Activated CD4-positive, alpha-beta T cell treated with anti-CD3 and anti-CD28 coated beads, Interleukin-2, amount 10 ng/mL, durations not matched to agents 24 days and 14 days (primary cell): Measurements from ENCODE around the gene DDX56. TPM values are rescaled to one million over a fixed set of nuclear protein-coding genes. Genes with fewer than 3 reads are reported as not detected.

Source experiments
- DNase-seq: peaks from one replicate; pipeline ENCODE4 v3.0.0; 2022
- H3K27ac Mint-ChIP-seq: one replicate; pipeline ENCODE4 v1.8.0; 2022; ENCODE audit warnings: mild to moderate bottlenecking, mixed read lengths
- H3K27me3 Mint-ChIP-seq: one replicate; pipeline ENCODE4 v1.8.0; 2022; ENCODE audit warnings: mixed read lengths
- H3K36me3 Mint-ChIP-seq: one replicate; pipeline ENCODE4 v1.8.0; 2022; ENCODE audit warnings: low read depth, mild to moderate bottlenecking, mixed read lengths
- H3K4me1 Mint-ChIP-seq: one replicate; pipeline ENCODE4 v1.8.0; 2021; ENCODE audit warnings: mixed read lengths
- H3K4me3 Mint-ChIP-seq: one replicate; pipeline ENCODE4 v1.8.0; 2022; ENCODE audit warnings: mild to moderate bottlenecking, moderate library complexity, mixed read lengths
- H3K9me3 Mint-ChIP-seq: one replicate; pipeline ENCODE4 v1.8.0; 2021; ENCODE audit warnings: mixed read lengths
- intact Hi-C: fragments of 100-400 bp; cut with micrococcal nuclease; formaldehyde crosslinking; loops from one replicate; pipeline ENCODE4 v1.15.1; 2023
- total RNA-seq: library from RNA; stranded (reverse); gene quantifications from 2 replicates; pipeline ENCODE4 v1.2.3, GENCODE V29; 2022

Gene DDX56
- total RNA-seq, 1 donor from 2014 or later, result 172 TPM

DNA sequence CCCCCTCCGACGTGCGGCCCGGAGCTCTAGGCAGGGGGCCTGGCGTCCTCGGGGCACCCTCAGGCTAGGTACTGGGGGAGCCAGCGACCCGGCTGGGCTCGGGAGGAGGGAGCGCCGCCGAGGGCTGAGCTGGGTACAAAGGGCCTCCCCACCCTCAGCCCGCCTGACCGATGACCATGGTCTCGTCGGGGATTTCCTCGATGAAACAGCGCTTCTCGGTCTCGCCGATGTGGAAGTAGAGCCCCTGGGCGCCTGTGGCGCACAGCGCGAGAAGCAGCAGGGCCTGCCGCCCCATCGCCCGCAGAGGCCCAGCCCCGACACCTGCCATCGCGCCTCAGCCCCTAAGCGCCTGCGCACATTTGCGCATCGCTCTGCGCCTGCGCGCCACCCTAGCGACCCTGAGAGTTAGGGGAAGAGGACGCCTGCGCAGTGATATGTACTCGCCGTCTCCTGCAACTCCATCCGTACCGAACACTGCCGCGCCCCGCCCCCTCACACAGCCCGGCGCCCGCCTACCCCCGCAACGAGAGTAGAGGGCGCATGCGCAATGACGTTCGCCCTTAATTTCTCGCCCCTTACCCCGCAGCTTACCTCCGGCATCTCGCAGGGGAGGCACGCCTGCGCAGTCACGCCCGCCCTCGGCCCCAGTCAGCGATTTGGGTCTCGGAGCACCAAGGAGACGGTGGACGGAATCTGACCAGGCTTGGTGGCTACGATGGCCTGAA lies 8.3 kb upstream of the DDX56 start, which contains the start of gene TMED4:
TMED4 (minus strand) TSS at position 353 of the 725 bp plus-strand sequence; CDS start at position 328, 25 bp downstream.
- peak within 1 kb of the TSS; percentile 92 for H3K4me3 Mint-ChIP-seq
- peak within 1 kb of the TSS; percentile 92 for H3K27ac Mint-ChIP-seq
- peaks cover 37% of the 10 kb centered on the region for H3K36me3 Mint-ChIP-seq
- peak; percentile 100 for DNase-seq
- intact Hi-C loops, result loop anchor here (1.0 to 5.0 kb wide), 11 partner anchors 8 to 529 kb away; partner anchors contain the start of genes H2AZ2, MYO1G, NUDCD3 and OGDH
- no peaks in the 10 kb centered on the region for H3K9me3 Mint-ChIP-seq
- H3K27me3 Mint-ChIP-seq, result peaks cover 4% of the 10 kb centered on the region
- peaks cover 35% of the 10 kb centered on the region for H3K4me1 Mint-ChIP-seq

GRCh38 chr7:44580945-44581878 lies 7.5 kb upstream of the DDX56 start:
- intact Hi-C loops, result loop anchor here (5.0 kb wide), 2 partner anchors 89 to 499 kb away; partner anchors contain the start of genes NUDCD3 and POLM
- peaks cover 36% of the 10 kb centered on the region for H3K4me1 Mint-ChIP-seq
- H3K27ac Mint-ChIP-seq, result peak overlapping the region; percentile 92
- peaks cover 38% of the 10 kb centered on the region for H3K36me3 Mint-ChIP-seq
- peak; percentile 87 for DNase-seq
- peak overlapping the region; percentile 92 for H3K4me3 Mint-ChIP-seq
- peaks cover 4% of the 10 kb centered on the region for H3K27me3 Mint-ChIP-seq
- no peaks in the 10 kb centered on the region for H3K9me3 Mint-ChIP-seq

DNA sequence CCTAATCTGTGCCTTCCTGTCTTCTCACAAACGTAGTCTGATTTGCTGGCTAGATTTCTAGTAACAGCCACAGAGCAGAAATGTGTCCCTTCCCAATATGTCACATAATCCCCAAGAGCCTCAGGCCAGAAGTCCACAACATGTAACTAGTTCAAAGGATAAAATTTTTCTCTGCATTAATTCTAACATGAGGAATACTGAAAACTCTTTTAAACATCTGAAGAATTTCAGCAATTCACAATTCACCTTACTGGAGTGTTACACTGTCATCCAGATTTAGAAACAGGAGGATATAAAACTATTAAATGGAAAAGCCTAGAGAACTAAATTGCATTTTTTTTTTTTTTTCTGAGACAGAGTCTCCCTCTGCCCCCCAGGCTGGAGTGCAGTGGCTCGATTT lies 2.5 kb upstream of the DDX56 start:
- intact Hi-C loops, result no loop called here
- Mint-ChIP-seq H3K27ac (peak overlapping the region; percentile 64), H3K4me3 (peak overlapping the region; percentile 42), H3K27me3 (no peaks in the 10 kb centered on the region), H3K36me3 (peaks cover 71% of the 10 kb centered on the region), H3K4me1 (peaks cover 47% of the 10 kb centered on the region), H3K9me3 (no peaks in the 10 kb centered on the region)
- no peak for DNase-seq

DNA sequence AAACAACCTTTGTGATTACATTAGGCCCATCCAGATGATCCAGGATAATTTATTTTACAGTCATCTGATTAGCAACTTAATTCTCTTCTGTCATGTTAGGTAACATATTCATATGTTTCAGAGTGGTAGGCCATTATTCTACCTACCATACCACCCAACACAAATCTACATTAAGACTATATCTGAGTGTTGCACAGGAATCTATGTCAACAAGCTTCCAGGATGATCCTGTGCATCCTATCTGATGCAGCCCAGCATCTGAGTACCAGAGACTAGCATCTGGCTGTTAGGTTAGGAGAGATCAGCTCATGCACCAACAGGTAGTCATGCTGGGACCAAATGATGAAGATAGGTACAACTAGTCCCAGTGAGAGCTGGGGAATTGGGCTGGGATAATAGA lies 1.3 kb upstream of the DDX56 start:
- intact Hi-C loops, result loop anchor here (2.0 kb wide), 1 partner anchor 32 kb away; the partner anchor contains the start of gene OGDH
- Mint-ChIP-seq H3K4me3 (peak overlapping the region; percentile 92), H3K9me3 (no peaks in the 10 kb centered on the region), H3K36me3 (peaks cover 70% of the 10 kb centered on the region), H3K4me1 (peaks cover 37% of the 10 kb centered on the region), H3K27me3 (no peaks in the 10 kb centered on the region), H3K27ac (peak overlapping the region; percentile 96)
- no peak for DNase-seq

- DNase-seq, result no peak
- Mint-ChIP-seq H3K27me3 (no peaks in the 10 kb centered on the region), H3K4me3 (peak overlapping the region; percentile 92), H3K36me3 (peaks cover 70% of the 10 kb centered on the region), H3K4me1 (peaks cover 31% of the 10 kb centered on the region), H3K9me3 (no peaks in the 10 kb centered on the region), H3K27ac (peak overlapping the region; percentile 96)
- intact Hi-C loops, result loop anchor here (1.0 to 2.0 kb wide), 2 partner anchors 8 to 32 kb away; partner anchors contain the start of genes OGDH and TMED4
Measured at GRCh38 chr7:44574287-44574872, 672 bp upstream of the DDX56 start.

GRCh38 chr7:44572771-44573170 lies 937 bp downstream of the DDX56 start:
- DNase-seq, result no peak
- peak overlapping the region; percentile 96 for H3K27ac Mint-ChIP-seq
- peaks cover 27% of the 10 kb centered on the region for H3K4me1 Mint-ChIP-seq
- peaks cover 68% of the 10 kb centered on the region for H3K36me3 Mint-ChIP-seq
- peak overlapping the region; percentile 92 for H3K4me3 Mint-ChIP-seq
- no peaks in the 10 kb centered on the region for H3K27me3 Mint-ChIP-seq
- H3K9me3 Mint-ChIP-seq, result no peaks in the 10 kb centered on the region
- intact Hi-C loops, result loop anchor here (2.0 kb wide), 1 partner anchor 312 kb away; the partner anchor contains the start of gene PURB

- Mint-ChIP-seq H3K4me3 (no peak overlapping the region), H3K4me1 (peaks cover 18% of the 10 kb centered on the region)
- intact Hi-C loops, result no loop called here
Measured at GRCh38 chr7:44569959-44570358, 3.7 kb downstream of the DDX56 start.

DNA sequence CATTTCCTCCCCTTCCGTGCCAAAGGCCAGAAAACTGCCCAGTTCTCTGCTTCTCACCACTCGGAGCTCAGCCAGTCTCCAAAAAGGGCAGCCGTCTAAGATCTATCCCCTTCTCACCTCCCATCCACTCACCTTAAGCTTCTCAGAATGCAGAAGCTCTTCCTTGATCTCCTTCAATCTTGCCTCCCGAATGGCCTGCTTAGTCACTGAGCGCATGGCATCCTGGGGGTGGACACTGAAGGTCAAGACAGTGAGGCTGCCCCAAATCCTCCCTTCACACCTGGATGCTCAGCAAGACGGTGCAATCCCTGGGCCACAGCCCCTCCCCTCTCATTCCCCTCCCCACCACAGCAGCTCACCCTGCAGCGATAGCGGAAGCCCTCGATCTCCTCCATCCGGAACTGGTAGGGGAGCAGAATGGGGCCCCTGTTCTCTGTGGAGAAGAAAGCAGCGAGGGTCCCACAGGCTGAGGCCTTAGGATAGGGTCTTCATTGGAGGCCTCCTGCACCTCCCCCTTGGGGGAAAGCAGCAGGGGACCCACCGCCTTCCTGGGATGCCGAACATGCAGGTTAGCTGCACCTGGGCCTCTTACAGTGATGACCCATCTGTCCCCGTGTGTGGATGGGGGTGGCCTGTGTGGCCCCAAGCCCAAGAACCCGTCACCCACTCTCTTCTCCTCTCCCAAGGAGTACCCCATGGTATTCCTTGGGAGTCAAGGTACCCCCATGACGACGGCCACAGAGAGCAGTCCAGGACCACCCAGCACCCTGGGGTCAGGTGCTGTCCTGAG lies 4.7 kb downstream of the DDX56 start:
- no peak for DNase-seq
- intact Hi-C loops, result no loop called here
- no peak overlapping the region for H3K4me3 Mint-ChIP-seq
- H3K27me3 Mint-ChIP-seq, result no peaks in the 10 kb centered on the region
- peaks cover 83% of the 10 kb centered on the region for H3K36me3 Mint-ChIP-seq
- H3K4me1 Mint-ChIP-seq, result peaks cover 9% of the 10 kb centered on the region
- no peaks in the 10 kb centered on the region for H3K9me3 Mint-ChIP-seq
- no peak overlapping the region for H3K27ac Mint-ChIP-seq

More at GRCh38 chr7:44569959-44570358, 3.7 kb downstream of the DDX56 start:
- no peaks in the 10 kb centered on the region for H3K27me3 Mint-ChIP-seq
- no peak for DNase-seq
- no peak overlapping the region for H3K27ac Mint-ChIP-seq
- H3K9me3 Mint-ChIP-seq, result no peaks in the 10 kb centered on the region
- peaks cover 78% of the 10 kb centered on the region for H3K36me3 Mint-ChIP-seq

DNA sequence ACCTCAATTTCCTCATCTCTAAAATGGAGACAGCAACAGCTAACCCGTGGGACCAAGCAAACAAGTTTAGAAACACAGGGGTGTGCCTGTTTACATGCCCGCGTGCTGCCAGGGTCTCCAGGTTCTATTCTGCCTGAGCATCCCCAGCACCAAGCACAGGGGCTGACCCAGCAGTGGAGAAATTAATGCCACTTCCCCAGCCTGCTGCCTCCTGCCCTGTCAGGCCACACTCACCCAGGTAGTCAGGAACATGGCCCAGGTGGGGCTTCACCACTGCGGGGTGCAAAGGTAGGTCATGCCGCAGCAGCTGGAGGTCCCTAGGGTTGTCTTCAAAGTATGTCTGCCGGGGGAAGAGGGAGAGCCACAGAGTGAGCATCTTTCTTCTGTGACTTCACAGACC lies 5.8 kb downstream of the DDX56 start:
- no peaks in the 10 kb centered on the region for H3K27me3 Mint-ChIP-seq
- intact Hi-C loops, result no loop called here
- peaks cover 77% of the 10 kb centered on the region for H3K36me3 Mint-ChIP-seq
- H3K9me3 Mint-ChIP-seq, result no peaks in the 10 kb centered on the region
- H3K4me3 Mint-ChIP-seq, result no peak overlapping the region
- H3K4me1 Mint-ChIP-seq, result peaks cover 8% of the 10 kb centered on the region
- DNase-seq, result no peak
- H3K27ac Mint-ChIP-seq, result no peak overlapping the region

DNA sequence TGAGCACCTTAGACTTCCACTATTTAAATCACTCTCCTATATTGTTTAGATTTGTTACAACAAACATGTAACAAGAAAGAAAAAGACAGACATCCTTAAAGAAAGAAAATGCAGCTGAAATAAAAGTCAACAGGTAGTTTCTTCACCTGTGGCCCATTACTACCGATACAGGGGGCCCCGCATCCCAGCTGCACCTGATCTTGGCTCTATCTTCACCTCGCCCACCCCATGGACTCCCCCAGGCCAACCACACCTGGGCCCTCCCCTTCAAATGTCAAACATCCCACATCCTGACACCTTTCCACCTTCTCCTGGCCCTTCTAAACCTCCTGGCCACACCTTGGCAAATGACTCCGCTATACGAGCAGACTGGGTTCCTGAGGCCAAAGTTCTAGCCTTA lies 7.0 kb downstream of the DDX56 start:
- Mint-ChIP-seq H3K4me3 (no peak overlapping the region), H3K4me1 (no peaks in the 10 kb centered on the region), H3K27me3 (no peaks in the 10 kb centered on the region), H3K36me3 (peaks cover 66% of the 10 kb centered on the region), H3K9me3 (no peaks in the 10 kb centered on the region), H3K27ac (no peak overlapping the region)
- DNase-seq, result no peak
- intact Hi-C loops, result no loop called here

DNA sequence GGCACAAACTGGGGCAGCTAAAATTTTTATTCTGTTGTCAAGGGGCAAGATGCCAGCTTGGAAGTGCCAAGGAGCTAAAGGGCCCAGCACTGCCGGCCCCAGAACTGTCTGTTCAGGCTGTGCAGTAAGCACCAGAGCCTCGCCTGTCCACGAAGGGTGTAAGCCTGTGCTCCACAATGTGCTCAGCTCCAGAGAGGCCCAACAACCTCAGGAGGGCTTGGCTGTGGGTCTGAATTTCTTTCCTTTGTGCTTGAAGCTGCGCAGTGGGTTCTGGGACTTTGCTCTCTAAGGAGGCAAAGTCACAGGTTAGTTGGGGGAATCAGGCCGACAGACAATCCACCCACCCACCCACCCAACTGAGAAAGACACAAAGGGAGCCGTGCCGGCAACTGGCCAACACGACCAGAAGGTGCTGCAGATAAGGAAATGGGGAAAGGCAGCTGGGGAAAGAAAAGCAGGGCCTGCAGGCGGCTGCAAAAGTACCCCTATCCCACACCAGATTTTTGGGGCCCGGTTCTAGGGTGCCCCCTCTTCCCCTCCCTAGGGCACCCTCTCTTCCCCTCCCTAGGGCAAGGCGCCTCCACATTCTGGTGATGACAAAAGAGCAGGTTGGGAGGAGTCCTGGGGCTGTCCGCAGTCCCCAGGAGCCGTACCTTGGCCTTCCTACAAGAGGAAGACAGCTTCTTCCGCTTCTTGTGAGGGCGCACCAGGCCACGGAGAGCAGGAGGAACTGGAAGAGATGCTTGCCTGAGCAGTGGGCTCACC lies 7.7 kb downstream of the DDX56 start:
- no peak for DNase-seq
- Mint-ChIP-seq H3K36me3 (peaks cover 59% of the 10 kb centered on the region), H3K27me3 (no peaks in the 10 kb centered on the region), H3K4me1 (no peaks in the 10 kb centered on the region), H3K4me3 (no peak overlapping the region), H3K27ac (no peak overlapping the region), H3K9me3 (no peaks in the 10 kb centered on the region)
- intact Hi-C loops, result loop anchor here (2.0 kb wide), 2 partner anchors 217 to 325 kb away; no protein-coding TSS in a partner anchor

GRCh38 chr7:44565097-44565794 lies 8.5 kb downstream of the DDX56 start:
- intact Hi-C loops, result loop anchor here (2.0 kb wide), 2 partner anchors 216 to 324 kb away; no protein-coding TSS in a partner anchor
- peaks cover 53% of the 10 kb centered on the region for H3K36me3 Mint-ChIP-seq
- peak overlapping the region; percentile 38 for H3K27ac Mint-ChIP-seq
- DNase-seq, result peak; percentile 90
- H3K27me3 Mint-ChIP-seq, result no peaks in the 10 kb centered on the region
- H3K4me1 Mint-ChIP-seq, result no peaks in the 10 kb centered on the region
- no peaks in the 10 kb centered on the region for H3K9me3 Mint-ChIP-seq
- H3K4me3 Mint-ChIP-seq, result no peak overlapping the region
